ENCODE results near the gene FEZ2. TPM values are rescaled to one million over a fixed set of nuclear protein-coding genes. Genes with fewer than 3 reads are reported as not detected.
A peak's percentile ranks its signal among the peaks of the same experiment; 100 is the strongest.
"Not testable (repeated sequence)": the region's sequence is repeated elsewhere in the genome, so short reads cannot be mapped to it uniquely, and the experiment has no call there.

FEZ2 gene
- polyA plus RNA-seq, 2 of the 4 experiments (the other 2 are of a cell fraction): 52.5 to 124 TPM

DNA sequence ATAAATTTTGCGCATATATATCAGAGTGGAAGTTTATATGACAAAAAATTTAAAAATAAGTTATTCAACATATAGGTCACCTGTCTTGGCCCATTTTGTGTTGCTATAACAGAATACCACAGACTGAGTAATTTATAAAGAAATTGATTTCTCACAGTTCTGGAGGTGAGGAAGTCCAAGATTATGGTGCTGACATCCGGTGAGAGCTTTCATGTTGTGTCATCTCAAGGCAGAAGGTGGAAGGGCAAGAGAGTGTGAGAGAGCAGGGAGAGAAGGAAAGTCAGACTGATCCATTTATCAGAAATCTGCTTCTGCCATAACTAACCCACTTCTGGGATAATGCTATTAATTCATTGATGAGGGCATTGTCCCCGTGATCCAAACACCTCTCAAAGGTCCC, 9.0 kb upstream of the FEZ2 start:
- WGBS (ENCODE audit: missing lambda C conversion rate): 74% methylated on average over 3 of the region's 3 CpGs
- no peak for ATAC-seq
- no peaks in the 10 kb centered on the region for H3K4me1 ChIP-seq
- DNase-seq (ENCODE audit: low read depth in 1 of 2, low spot score in 1 of 2): no peak
- H3K4me3 ChIP-seq: no peak overlapping the region
- no peaks in the 10 kb centered on the region for H3K9me3 ChIP-seq
- H3K27ac ChIP-seq: no peak overlapping the region
- no peak overlapping the region for H3K4me2 ChIP-seq
- no peak for TF ChIP-seq CBX2 (IDR thresholded peaks at IDR 0.05; ENCODE audit: borderline replicate concordance, low read depth)
- TF ChIP-seq, protein P1, sequence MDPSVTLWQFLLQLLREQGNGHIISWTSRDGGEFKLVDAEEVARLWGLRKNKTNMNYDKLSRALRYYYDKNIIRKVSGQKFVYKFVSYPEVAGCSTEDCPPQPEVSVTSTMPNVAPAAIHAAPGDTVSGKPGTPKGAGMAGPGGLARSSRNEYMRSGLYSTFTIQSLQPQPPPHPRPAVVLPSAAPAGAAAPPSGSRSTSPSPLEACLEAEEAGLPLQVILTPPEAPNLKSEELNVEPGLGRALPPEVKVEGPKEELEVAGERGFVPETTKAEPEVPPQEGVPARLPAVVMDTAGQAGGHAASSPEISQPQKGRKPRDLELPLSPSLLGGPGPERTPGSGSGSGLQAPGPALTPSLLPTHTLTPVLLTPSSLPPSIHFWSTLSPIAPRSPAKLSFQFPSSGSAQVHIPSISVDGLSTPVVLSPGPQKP (IDR thresholded peaks at IDR 0.05; ENCODE audit: low read depth, low read length): no peak
- no peak for TF ChIP-seq MYC (IDR thresholded peaks at IDR 0.05; ENCODE audit: borderline replicate concordance, low read length)
- TF ChIP-seq CHD4 (IDR thresholded peaks at IDR 0.05; ENCODE audit: borderline replicate concordance): no peak
- TF ChIP-seq RAD21 (conservative IDR thresholded peaks at IDR 0.05 in 1 of 2, IDR thresholded peaks at IDR 0.05 in 1 of 2): no peak
- no peak for TF ChIP-seq ZNF302 (CRISPR knock-in tag; IDR thresholded peaks at IDR 0.05)
- CTCF ChIA-PET: no interaction called here
- POLR2A ChIA-PET: interaction anchor here (0.6 kb wide), 1 partner anchor 21 kb away, joined by 3 read pairs; no protein-coding TSS in a partner anchor
- no peak for FAIRE-seq

DNA sequence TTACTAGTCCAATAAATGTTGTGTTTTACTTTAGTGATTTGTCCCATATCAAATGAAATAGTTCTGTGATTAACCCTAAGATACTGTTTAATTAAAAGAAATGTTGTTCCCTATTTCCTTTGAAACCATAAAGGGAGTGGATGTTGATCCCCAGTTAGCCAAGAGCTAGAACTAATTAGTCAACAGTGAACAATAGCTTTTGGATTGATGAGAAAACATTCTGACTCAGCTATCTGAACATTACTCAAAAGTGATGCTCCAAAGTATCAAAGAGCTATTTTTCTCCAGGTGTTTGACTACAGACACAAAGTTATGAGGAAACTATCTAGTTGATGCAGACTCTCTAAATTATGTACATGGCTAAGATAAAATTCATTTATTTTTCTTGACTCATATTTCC, 7.3 kb upstream of the FEZ2 start:
- H3K4me1 ChIP-seq: no peaks in the 10 kb centered on the region
- ChIA-PET CTCF (interaction anchor here (2.2 kb wide), 1 partner anchor 11 kb away, joined by 10 read pairs; no protein-coding TSS in a partner anchor), POLR2A (no interaction called here)
- ATAC-seq (no peak), DNase-seq (ENCODE audit: low read depth in 1 of 2, low spot score in 1 of 2) (no peak), FAIRE-seq (peak; percentile 13)
- H3K4me3 ChIP-seq: no peak overlapping the region
- TF ChIP-seq NR3C1 (IDR thresholded peaks at IDR 0.05) (no peak), SMC3 (IDR thresholded peaks at IDR 0.05) (no peak), NFE2L2 (conservative IDR thresholded peaks at IDR 0.05; ENCODE audit: low read length) (no peak), SREBF2 (IDR thresholded peaks at IDR 0.05) (no peak), ZC3H11A (IDR thresholded peaks at IDR 0.05) (no peak), EP300 (IDR thresholded peaks at IDR 0.05) (no peak), TFCP2L1 (CRISPR knock-in tag; IDR thresholded peaks at IDR 0.05) (no peak)
- TF ChIP-seq, protein P2, sequence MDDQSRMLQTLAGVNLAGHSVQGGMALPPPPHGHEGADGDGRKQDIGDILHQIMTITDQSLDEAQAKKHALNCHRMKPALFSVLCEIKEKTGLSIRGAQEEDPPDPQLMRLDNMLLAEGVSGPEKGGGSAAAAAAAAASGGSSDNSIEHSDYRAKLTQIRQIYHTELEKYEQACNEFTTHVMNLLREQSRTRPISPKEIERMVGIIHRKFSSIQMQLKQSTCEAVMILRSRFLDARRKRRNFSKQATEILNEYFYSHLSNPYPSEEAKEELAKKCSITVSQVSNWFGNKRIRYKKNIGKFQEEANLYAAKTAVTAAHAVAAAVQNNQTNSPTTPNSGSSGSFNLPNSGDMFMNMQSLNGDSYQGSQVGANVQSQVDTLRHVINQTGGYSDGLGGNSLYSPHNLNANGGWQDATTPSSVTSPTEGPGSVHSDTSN (IDR thresholded peaks at IDR 0.05): no peak
- H3K27ac ChIP-seq: no peak overlapping the region
- H3K4me2 ChIP-seq: no peak overlapping the region
- H3K9me3 ChIP-seq: no peaks in the 10 kb centered on the region

DNA sequence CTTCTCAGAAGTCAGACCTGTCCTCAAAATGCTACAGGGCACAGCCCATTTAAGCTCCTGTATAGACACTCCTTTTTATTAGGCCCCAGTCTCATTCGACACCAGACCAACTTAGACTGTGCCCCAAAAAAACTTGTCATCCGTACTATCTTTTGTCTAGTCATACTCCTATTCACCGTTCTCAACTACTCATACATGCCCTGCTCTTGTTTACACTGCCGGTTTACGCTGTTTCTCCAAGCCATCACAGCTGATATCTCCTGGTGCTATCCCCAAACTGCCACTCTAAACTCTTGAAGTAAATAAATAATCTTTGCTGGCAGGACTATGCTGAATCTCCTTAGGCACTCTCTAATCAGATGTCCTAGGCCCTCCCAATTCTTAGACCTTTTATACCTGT, 5.7 kb upstream of the FEZ2 start:
- ATAC-seq; H3K4me1 ChIP-seq; FAIRE-seq; H3K9me3 ChIP-seq; H3K4me3 ChIP-seq; H3K4me2 ChIP-seq; H3K27ac ChIP-seq; POLR2A ChIA-PET; DNase-seq (ENCODE audit: low read depth in 1 of 2, low spot score in 1 of 2): not testable (repeated sequence)
- WGBS (ENCODE audit: missing lambda C conversion rate): 91% methylated on average over 5 of the region's 5 CpGs
- CTCF ChIA-PET: interaction anchor here (1.3 kb wide), 1 partner anchor 61 kb away, joined by 3 read pairs; no protein-coding TSS in a partner anchor

DNA sequence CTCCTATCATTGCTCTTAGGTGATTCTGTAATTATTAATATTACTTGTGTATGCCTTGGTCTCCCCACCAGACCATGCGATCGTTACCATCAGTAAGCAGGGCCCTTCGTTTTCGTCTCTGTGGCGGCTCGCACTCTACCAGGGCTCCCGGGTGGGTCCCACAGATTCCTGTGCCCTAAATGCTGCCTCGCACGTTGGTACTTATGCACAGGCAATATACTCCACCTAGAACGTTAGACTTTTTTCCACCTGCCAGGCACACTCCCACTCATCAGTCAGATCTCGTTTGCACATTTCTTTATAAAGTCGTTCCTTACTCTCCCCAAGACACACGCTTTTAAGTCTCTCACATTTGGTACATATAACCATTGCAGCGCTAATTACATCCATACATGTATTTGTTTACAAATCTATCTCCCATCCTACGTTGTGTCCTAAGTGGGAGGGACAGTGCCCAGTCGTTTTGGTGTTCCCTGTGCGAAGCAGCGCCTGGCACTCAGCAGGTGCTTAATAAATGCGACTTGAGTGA, 901 bp downstream of the FEZ2 start:
- Histone ChIP-seq H3K4me2 (peak overlapping the region; percentile 90), H3K27ac (peak overlapping the region; percentile 98 to 99), H3K4me3 (peak overlapping the region; percentile 96), H3K9me3 (no peaks in the 10 kb centered on the region), H3K4me1 (peaks cover 24% of the 10 kb centered on the region)
- FAIRE-seq: no peak
- ATAC-seq: peak in 1 of 2 experiments; percentile 1; a peak in 1 of 6 replicates
- POLR2A ChIA-PET: interaction anchor here (0.8 to 1.2 kb wide), 6 partner anchors 12 to 53 kb away, joined by 3 to 6 read pairs (median 4); no protein-coding TSS in a partner anchor
- WGBS (ENCODE audit: missing lambda C conversion rate): 35% methylated on average over 19 of the region's 19 CpGs
- no peak for DNase-seq (ENCODE audit: low read depth in 1 of 2, low spot score in 1 of 2)
- CTCF ChIA-PET: interaction anchor here (1.0 kb wide), 1 partner anchor 28 kb away, joined by 3 read pairs; no protein-coding TSS in a partner anchor
- TF ChIP-seq, protein P3, sequence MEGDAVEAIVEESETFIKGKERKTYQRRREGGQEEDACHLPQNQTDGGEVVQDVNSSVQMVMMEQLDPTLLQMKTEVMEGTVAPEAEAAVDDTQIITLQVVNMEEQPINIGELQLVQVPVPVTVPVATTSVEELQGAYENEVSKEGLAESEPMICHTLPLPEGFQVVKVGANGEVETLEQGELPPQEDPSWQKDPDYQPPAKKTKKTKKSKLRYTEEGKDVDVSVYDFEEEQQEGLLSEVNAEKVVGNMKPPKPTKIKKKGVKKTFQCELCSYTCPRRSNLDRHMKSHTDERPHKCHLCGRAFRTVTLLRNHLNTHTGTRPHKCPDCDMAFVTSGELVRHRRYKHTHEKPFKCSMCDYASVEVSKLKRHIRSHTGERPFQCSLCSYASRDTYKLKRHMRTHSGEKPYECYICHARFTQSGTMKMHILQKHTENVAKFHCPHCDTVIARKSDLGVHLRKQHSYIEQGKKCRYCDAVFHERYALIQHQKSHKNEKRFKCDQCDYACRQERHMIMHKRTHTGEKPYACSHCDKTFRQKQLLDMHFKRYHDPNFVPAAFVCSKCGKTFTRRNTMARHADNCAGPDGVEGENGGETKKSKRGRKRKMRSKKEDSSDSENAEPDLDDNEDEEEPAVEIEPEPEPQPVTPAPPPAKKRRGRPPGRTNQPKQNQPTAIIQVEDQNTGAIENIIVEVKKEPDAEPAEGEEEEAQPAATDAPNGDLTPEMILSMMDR (IDR thresholded peaks at IDR 0.05): no peak
- TF ChIP-seq, protein P1 (IDR thresholded peaks at IDR 0.05; ENCODE audit: low read depth, low read length): no peak
- TF ChIP-seq JUN (IDR thresholded peaks at IDR 0.05): no peak
- TF ChIP-seq, protein P4, sequence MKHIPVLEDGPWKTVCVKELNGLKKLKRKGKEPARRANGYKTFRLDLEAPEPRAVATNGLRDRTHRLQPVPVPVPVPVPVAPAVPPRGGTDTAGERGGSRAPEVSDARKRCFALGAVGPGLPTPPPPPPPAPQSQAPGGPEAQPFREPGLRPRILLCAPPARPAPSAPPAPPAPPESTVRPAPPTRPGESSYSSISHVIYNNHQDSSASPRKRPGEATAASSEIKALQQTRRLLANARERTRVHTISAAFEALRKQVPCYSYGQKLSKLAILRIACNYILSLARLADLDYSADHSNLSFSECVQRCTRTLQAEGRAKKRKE (CRISPR knock-in tag; IDR thresholded peaks at IDR 0.05; ENCODE audit: low read depth): no peak
- TF ChIP-seq, protein P2 (IDR thresholded peaks at IDR 0.05): no peak
- no peak for TF ChIP-seq JUNB (IDR thresholded peaks at IDR 0.05)
- no peak for TF ChIP-seq TFCP2L1 (CRISPR knock-in tag; IDR thresholded peaks at IDR 0.05)
- no peak for TF ChIP-seq HOXB5 (CRISPR knock-in tag; IDR thresholded peaks at IDR 0.05)
- TF ChIP-seq BHLHE40 (IDR thresholded peaks at IDR 0.05; ENCODE audit: low read depth, low read length): no peak
- TF ChIP-seq FOSL2 (IDR thresholded peaks at IDR 0.05): no peak
- no peak for TF ChIP-seq FOSL2 (CRISPR knock-in tag; IDR thresholded peaks at IDR 0.05)
- TF ChIP-seq, protein P5, sequence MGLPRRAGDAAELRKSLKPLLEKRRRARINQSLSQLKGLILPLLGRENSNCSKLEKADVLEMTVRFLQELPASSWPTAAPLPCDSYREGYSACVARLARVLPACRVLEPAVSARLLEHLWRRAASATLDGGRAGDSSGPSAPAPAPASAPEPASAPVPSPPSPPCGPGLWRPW (IDR thresholded peaks at IDR 0.05): no peak

All from A549 (cell line).